Measurements from ENCODE around the gene RPS6KL1. TPM values are rescaled to one million over a fixed set of nuclear protein-coding genes. Genes with fewer than 3 reads are reported as not detected.
A peak's percentile ranks its signal among the peaks of the same experiment; 100 is the strongest.

The RPS6KL1 gene
- 18.6 TPM for total RNA-seq

DNA sequence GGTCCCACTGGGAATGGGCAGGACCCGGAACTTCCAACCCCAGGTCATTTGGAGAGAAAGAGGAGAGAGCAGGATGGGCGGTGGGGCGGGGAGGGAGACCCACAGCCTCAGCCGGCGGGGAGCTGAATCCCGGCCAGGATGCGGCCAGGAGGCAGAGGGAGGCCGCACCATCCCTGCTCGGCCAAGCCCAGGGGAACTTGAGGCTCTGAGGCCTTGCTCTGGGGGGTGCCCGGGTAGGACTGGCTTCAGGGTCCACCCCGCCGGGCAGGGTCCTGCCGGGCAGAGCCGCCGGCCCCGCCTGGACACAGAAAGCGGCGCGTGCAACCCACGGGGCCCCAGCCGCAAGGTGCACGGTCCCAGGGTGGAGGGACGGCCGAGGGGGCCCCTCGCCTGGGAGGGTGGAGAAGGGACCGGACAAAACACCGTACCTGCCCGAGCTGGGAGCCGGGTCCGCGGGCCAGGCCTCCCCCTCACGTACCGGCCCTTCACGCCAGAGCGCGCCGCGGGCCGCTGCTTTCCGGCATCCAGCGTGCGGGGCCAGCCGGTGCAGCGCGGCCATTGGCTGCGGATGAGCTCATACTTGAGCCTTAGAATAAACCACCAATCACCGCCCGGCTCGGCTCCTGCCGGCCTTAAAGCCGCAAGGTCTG lies at the start of gene RPS6KL1:
Gene RPS6KL1, minus strand, starts transcription at position 509 of the 650 bp plus-strand sequence. CDS start 1,719 bp downstream, outside the sequence.
- DNase-seq (ENCODE audit: low spot score) = peak; percentile 82

DNA sequence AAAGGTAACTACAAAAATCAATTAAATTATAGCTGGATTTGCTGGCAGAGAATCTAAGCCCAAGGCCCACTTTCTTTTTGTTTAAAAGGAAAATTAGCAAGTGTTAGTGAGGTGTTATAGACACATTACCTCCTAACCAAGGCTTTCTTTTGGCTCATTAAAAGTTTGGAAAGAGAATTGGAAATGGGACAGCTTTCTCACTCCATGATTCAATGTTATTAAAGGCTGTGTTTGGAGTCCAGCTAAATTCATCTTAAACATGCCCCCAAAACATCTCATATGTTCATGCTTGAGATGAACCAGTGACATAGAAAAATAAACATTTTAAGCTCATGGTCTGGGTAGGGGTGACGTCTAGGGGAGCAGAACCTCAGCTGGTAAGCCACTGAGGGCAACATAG lies 45.8 kb upstream of the RPS6KL1 start:
- DNase-seq (ENCODE audit: low spot score) = no peak

GRCh38 chr14:74965486-74966153 lies 42.6 kb upstream of the RPS6KL1 start:
- no peak for DNase-seq (ENCODE audit: low spot score)

- no peak for DNase-seq (ENCODE audit: low spot score)
Observed at GRCh38 chr14:74964787-74965485, 41.9 kb upstream of the RPS6KL1 start.

DNA sequence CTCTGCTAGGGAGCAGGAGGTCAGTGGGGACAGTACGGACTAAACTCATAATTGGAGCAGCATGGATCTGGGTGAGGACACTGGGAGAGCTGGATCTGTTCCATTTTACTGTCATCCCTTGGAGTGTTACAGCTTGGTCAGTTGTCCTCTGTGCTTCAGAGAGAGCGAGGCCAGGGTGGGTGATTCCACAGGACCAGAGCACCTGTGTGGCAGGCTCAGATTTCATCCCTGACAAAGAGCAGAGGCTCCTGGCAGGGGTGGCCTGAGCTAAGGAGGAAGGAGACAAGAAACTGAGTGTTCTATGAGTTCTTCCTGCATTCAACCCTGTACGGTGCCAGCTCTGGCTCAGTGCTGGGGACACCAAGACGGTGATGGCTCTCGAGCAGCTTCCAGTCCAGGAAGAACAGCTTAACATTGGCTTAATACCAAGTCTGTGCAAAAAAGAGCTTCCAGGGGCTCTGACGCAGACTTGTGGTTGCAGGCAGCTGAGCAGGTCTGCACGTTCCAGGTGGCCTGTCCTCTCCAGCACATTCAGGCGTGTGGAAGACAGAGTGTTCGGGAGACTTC lies 40.7 kb upstream of the RPS6KL1 start:
- no peak for DNase-seq (ENCODE audit: low spot score)

DNA sequence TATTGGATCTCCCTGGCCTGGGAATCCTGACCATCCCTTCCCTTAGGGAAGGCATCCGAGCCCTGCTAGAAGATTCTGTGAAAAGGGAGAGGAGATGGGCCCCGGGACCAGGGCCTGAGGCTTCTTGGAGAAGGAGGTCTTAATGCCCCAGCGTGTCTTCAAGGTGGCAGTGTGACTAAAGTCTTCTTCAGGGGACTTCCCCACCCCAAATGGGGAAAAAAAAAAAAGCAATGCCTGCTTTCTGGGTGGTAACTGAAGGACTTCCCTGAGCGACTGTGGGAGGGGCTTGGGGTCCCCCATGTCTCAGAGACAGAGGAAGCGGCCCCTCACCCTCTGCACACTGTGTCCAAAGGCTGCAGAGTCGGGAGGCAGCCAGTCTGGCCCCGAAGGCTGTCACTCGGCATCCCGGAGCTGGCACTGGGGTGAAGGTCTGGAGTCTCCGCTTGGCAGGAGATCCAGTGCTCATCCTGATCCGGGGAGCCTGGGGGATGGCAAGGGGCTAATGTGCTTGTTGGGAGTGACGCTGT lies 40.2 kb upstream of the RPS6KL1 start:
- no peak for DNase-seq (ENCODE audit: low spot score)

DNA sequence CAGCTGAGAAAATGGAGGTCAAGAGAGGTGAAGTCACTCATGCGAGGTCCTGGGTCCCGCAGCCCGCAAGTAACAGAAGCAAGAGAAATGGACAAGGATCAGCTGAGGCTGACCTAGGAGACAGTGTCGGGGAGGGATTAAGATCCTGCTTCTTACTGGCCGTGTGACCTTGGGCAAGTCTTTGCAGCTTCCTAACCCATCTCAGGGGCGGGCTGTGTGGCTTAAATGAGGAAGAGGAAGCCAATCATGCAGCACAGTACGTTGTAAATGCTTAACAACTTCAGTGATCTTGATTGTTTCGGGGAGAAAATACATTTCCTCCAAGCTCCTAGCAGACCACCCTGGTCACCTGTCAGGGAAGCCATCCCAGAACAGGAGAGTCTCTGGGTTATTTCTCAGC lies 39.4 kb upstream of the RPS6KL1 start:
- DNase-seq (ENCODE audit: low spot score) = no peak

- DNase-seq (ENCODE audit: low spot score) = no peak
Observed at GRCh38 chr14:74962046-74962445, 39.0 kb upstream of the RPS6KL1 start.

DNA sequence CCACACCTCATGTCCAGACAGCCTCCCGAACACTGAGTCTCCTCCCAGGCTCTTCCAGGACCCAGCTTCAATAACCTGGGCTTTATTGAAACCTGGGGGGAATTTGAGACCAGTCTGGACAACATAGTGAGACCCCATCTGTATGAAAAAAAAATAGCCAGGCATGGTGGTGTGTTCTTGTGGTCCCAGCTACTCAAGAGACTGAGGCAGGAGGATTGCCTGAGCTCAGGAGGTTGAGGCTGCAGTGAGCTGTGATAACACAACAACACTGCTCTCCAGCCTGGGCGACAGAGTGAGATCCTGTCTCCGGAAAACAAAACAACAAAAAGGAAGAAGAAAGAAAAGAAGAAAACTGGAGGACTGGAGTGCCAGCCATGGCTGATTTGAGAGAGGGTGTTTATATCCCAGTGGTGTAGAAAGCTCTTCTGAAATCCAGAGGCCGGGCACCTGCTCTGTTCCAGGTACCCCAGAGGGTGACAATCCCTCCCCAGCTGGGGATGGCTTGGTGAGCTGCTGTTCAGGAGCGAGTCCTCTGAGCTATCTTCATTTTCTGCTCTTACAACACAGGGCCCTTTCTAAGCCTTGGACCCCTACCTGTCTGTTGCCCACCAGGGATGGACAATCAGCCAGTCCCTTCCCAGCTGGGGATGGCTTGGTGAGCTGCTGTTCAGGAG lies 38.3 kb upstream of the RPS6KL1 start:
- no peak for DNase-seq (ENCODE audit: low spot score)

GRCh38 chr14:74960736-74961135 lies 37.7 kb upstream of the RPS6KL1 start:
- DNase-seq (ENCODE audit: low spot score) = no peak

- DNase-seq (ENCODE audit: low spot score) = no peak
Observed at GRCh38 chr14:74959596-74960180, 36.6 kb upstream of the RPS6KL1 start.

GRCh38 chr14:74956280-74957072 lies 33.4 kb upstream of the RPS6KL1 start:
- DNase-seq (ENCODE audit: low spot score) = no peak

GRCh38 chr14:74956027-74956279 lies 32.9 kb upstream of the RPS6KL1 start:
- no peak for DNase-seq (ENCODE audit: low spot score)

- DNase-seq (ENCODE audit: low spot score) = peak; percentile 62
Observed at GRCh38 chr14:74955229-74956026, 32.4 kb upstream of the RPS6KL1 start, which contains the start of gene PGF. TSS of gene PGF (minus strand) at chr14:74955597. CDS start at chr14:74955242, 355 bp downstream.

GRCh38 chr14:74954947-74955228 lies 31.8 kb upstream of the RPS6KL1 start:
- DNase-seq (ENCODE audit: low spot score) = no peak

- no peak for DNase-seq (ENCODE audit: low spot score)
Observed at GRCh38 chr14:74954232-74954946, 31.3 kb upstream of the RPS6KL1 start.

DNA sequence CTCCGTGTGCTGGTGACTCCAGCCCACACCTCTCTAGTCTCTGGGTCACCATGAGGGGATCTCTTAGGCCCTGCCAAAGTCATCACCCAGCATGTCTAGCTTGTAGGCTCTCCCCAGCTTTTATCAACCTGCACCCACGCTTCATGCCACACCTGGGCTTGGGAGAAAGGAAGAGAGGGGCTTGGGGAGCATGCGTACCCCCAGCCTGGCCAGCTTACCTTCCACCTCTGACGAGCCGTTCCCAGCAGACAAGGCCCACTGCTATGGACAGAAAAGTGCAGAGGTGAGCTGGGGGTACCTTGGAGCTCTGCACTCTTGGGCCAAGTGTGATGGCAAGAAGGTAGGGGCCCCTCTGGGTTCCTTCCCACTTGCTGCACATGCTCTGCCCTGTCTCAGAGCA lies 30.6 kb upstream of the RPS6KL1 start:
- DNase-seq (ENCODE audit: low spot score) = no peak

- no peak for DNase-seq (ENCODE audit: low spot score)
Observed at GRCh38 chr14:74952697-74953484, 29.8 kb upstream of the RPS6KL1 start.

All from mucosa of gallbladder (tissue), 1 donor.